ENCODE measurements around the gene MYADML2.
A peak's percentile ranks its signal among the peaks of the same experiment; 100 is the strongest.

MYADML2 gene

DNA sequence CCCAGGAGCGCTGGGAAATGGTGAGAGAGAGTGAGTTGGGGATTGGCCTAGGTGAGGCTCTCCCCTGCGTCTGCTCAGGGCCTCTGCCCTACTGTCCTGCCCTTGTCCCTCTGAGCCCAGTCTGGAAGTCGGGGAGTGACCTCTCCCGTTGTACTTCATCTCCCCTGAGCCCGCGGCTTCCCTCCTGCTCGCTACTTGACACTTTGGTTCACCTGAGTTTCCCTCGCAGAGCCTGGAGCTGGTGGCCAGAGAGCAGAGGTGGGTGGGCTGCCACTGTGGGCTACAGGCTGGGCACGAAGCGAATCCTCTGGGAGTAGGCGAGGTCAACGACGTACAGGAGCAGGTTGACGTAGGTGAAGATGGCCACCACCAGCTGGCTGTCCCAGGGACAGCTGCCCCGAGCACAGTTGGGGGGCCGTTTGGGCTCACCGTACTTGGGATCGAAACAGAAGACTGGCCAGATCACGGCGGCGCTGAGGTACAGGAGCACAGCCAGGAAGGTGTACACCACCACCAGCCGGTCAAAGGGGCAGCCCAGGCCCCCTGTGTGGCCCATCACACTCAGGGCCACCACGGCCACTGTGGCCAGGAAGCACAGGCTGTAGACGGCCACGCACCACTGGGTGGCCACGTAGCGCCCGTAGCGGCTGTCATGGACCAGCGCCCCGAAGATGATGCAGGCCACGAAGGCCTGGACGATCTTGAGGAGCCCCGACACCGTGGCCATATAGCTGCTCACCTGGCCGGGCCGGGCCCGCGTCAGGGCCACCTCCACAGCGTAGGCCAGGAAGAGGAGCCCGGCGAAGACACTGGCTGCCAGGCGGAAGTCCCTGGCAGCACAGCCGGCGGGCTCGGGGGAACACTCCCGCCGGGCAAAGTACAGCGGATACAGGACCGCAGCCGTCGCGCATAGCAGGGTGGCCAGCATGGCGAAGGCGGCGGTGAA, 6.2 kb downstream of the MYADML2 start:
- no peak for DNase-seq (ENCODE audit: low read depth in 2 of 2, low spot score in 1 of 2)

DNA sequence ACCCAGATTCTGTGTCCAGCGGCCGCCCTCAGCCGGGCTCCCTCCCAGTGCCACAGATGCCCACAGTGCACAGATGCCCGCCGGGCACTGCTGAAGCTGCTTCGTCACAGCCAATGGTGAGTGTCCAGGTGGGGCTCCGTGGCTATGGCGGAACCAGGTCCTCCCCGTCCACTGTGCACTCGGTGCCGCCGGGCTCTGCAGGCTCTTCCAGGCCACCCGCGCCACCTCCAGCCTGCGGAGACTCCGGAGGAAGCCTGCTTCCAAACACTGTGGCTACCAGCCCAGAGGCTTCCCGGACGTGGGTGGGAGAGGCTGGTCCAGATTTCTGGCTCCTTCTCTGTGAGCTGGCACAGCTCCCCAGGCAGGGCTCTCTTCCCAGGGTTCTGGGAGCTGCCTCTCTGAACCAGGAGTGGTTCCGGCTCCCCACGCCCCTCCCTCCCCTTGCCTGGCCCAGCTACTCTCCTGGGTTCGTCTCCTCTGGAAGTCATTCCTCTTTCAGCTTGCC, 7.1 kb downstream of the MYADML2 start:
- DNase-seq (ENCODE audit: low read depth in 2 of 2, low spot score in 1 of 2) = no peak

DNA sequence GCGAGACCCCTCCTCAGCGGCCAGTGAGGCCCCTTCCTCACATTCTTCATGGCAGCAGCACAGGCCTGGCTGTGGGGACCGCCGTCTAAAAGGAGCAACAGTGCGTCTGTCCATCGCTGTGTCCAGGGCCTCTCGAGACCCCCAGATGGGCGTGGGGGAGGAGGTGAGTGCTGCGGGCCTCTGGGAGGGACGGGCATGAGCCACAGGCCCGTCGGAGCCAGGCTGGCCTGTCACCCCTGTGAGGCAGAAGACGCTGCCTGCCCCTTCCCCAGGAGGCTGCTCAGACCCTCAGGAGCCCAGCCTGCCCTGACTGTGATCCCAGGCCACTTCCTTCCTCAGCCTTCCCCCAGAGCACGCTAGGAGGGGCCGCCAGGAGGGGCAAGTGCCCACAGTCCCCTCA, 7.8 kb downstream of the MYADML2 start:
- DNase-seq (ENCODE audit: low read depth in 2 of 2, low spot score in 1 of 2) = no peak

DNA sequence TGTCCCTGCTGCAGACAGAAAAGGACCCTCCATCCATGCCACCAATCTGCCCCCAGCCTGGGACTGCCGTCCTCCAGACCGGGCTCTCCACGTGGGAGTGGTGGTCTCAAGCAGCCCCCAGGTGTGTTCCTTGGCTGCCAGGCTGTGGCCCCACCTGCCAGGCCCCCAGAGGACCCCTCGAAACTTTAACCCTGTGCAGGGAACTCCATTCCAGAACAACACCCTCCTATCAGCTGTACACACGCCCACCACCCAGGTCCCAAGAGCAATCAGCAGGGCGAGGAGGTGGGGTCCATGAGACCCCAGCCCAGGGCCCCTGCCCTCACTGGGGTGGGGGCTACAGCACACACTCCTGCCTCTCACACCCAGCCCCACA, 11.3 kb downstream of the MYADML2 start:
- no peak for DNase-seq (ENCODE audit: low read depth in 2 of 2, low spot score in 1 of 2)

DNA sequence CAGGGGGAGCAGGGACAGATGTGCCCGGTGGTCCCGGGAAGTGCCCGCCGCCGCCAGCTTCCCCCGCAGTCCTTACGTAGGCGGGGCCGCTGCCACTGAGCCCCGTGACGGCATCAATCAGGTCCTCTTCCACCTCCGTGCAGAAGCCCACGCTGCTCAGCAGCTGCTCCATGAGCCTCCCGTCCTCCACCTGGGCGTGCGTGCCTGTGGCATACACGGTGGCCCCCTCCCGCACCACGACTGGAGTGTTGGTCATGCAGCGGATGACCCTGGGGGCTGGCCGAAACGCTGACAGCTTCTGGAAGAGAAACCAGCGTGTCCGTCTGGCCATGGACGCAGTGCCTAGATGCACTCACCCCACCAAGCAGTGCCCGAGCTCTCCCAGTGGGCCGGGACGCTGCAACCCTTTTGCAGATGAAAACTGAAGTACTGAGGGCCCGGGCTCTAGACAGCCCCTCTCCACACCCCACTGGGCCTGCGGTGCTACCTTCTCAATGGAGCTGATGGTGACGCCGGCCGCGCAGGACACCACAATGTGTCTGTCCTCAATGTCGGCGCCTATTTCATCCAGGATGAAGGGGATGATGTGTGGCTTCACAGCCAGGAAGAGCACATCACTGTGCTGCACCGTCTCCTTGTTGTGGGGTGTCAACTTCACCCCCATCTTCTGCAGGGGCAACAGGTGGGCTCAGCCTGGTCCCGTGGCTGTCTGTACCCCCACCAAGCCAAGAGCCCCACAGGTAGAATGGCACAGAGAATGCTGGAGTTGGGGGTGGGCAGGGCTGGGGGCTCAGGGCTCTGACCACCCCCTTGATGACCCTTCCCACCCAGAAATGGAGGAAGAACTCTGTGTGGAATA, 12.0 kb downstream of the MYADML2 start:
- no peak for DNase-seq (ENCODE audit: low read depth in 2 of 2, low spot score in 1 of 2)

DNA sequence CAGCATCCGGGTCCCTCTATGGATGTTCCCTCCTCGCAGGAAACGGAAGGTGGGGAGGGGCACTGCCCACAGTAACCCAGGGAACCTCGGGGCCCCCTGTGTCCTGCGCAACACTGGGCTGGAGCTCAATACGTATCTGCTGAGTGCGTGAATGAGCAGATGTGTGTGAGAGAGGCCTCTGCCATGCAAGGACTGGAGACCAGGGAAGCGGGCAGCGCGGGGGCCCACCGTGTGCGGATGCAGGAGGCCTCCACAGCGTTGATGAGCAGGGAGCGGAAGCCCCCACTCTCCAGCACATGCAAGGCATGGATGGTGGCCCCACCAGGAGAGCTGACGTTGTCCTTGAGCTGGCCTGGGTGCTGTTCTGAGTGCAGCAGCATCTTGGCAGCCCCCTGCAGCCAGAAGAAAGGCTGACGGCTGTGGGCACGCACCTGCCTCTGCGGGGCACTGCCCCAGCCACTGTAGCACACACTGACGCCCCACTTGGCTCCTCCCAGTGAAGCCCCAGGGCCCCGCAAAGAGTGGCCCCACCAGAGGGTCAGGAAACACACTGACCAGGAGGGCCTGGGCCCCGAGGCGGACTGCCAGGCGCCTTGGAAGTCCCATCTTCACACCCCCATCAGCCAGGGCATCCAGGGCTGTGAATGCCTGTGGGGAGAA, 12.8 kb downstream of the MYADML2 start:
- no peak for DNase-seq (ENCODE audit: low read depth in 2 of 2, low spot score in 1 of 2)

DNA sequence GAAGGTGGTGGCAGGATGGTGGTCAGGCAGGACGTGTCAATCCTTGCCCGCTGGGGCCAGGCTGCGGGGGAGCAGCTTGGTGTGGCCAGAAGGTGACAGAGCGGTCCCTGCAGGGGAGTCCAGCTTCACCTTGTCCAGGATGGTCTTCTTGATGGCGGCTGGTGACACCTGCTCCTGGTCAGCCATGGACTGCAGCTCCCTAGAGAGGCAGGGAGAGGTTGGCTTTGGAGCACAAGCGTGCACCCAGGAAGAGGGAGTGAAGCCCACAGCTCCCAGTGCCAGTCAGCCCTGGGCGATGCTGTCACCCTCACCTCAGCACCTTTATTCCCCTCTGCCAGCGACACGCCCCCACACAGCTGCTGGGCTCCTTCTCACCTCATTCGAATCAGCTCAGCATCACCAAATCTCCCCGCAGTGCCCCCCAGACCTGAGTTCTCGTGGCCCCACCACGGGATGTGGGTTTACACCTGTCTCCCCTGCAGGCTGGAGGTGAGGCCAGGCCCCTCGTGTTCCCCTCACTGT, 13.8 kb downstream of the MYADML2 start:
- DNase-seq (ENCODE audit: low read depth in 2 of 2, low spot score in 1 of 2) = no peak

DNA sequence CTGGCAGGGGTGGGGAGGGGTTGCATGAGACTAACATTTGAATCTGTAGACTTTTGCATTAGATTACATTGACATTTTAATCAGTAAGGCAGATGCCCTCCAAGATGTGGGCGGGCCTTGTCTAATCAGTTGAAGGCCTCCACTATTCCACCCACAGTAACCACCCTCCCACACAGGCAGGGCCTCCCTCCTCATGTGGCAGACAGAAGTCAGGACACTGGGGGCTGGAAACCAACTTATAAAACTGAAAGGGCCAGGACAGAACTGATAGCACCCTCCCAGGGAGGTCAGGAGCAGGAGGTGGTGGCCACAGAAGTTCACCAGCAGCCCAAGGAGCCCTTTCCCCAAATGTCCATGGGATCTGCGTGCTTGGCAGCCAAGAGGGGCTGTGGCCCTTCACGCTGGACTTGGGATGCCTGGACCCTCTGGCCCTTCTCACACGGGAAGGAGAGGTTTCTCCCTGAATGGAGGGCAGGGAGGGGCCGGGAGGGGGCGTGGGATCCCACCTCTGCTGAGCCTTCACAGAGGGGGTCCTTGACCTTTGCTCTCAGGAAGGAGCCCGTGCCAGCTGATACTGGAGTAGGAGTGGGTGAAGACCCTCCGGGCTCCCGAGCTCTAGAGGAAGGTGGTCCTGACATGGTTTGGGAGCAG, 14.6 kb downstream of the MYADML2 start:
- DNase-seq (ENCODE audit: low read depth in 2 of 2, low spot score in 1 of 2) = no peak

DNA sequence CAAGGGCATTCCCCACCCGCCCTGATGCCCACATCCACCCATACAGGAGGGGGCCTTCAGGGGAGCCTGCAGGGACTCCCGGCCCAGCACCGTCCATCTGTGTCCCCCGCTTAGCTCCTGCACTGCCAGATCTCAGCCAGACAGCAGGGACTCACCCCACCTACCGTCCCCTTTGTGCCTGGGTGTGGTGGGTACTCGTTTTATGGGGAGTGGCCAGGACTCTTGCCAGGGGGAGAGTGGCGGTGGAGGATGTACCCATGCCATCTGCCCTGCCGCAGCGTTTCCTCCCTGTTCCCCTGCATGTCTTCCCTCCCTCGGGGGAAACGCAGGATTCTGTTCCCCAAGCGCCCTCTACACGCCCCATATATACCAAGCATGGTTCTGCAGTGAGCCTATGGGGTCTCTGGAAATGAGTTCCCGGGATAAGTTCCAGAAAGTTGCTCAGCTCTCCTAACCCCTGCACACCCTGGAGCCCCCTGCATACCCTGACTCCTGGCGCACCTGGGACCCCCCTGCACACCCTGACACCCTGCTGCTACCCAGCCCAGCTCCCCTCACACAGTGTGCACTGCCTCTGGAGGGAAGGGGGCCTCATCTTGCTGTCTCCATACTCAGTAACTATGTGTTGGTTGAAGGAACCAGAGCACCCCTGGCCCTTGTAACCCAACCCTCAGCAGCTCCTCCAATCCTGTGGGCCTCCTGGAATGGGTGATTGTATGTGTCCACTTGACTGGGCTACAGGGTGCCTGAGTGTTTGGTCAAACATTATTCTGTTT, 15.3 kb downstream of the MYADML2 start:
- DNase-seq (ENCODE audit: low read depth in 2 of 2, low spot score in 1 of 2) = no peak

DNA sequence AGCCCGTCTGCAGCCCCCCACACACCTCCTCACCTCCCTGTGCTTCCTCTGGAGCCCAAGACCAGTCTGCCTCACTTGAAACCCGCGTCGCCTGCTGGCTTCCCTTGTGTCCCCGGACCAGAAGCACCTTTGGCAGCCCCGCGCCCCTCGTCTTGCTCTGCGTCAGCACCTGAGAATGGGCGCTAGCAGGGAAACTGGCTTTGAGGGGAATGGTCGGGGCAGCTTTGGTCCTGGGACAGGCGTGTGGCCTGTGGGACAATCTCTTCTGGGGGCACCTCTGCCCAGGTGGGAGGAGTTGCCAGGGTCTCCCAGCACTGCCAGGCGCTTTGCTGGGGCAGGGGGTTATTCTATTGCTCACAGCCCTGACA, 15.9 kb downstream of the MYADML2 start:
- no peak for DNase-seq (ENCODE audit: low read depth in 2 of 2, low spot score in 1 of 2)

DNA sequence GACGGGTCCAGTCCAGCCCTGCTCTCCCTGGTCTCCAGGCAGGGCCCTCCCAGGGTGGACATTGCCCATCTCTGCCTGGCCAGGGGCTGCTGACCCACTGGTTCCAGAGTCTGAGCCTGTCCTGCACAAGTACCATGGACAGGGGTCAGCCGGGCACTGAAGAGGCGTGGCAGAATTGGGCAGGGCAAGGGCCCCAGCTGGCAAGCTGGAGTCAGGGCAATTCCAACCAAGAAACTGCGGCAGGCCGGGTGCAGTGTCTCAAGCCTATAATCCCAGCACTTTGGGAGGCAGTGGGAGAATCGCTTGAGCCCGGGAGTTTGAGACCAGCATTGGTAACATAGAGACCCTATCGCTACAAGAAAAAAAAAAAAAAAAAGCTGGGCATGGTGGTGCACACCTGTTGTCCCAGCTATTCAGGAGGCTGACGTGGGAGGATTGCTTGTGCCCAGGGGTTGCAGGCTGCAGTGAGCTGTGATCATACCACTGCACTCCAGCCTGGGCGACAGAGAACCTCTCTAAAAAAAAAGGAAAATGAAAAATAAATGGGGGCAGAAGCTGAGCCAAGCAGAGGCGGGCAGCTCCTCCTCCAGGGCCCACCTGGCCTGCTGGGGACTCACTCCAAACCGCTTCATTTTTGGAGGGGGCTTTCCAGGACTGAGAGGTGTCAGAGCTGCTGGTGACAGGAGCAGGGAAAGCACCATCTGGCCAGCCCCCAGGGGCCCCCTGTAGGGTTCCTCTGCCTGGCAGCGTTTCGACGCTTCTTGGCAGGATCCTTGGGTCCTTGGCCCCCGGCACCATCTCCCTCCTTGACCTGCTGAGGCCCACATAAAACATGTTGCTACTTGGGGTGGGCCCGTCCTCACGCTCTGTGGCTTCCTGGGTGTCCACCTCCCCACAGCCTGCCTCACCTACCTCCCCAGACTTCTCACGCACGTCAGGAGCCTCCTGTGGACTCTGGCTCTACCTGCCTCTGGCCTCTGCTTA, 16.6 kb downstream of the MYADML2 start:
- DNase-seq (ENCODE audit: low read depth in 2 of 2, low spot score in 1 of 2) = no peak

DNA sequence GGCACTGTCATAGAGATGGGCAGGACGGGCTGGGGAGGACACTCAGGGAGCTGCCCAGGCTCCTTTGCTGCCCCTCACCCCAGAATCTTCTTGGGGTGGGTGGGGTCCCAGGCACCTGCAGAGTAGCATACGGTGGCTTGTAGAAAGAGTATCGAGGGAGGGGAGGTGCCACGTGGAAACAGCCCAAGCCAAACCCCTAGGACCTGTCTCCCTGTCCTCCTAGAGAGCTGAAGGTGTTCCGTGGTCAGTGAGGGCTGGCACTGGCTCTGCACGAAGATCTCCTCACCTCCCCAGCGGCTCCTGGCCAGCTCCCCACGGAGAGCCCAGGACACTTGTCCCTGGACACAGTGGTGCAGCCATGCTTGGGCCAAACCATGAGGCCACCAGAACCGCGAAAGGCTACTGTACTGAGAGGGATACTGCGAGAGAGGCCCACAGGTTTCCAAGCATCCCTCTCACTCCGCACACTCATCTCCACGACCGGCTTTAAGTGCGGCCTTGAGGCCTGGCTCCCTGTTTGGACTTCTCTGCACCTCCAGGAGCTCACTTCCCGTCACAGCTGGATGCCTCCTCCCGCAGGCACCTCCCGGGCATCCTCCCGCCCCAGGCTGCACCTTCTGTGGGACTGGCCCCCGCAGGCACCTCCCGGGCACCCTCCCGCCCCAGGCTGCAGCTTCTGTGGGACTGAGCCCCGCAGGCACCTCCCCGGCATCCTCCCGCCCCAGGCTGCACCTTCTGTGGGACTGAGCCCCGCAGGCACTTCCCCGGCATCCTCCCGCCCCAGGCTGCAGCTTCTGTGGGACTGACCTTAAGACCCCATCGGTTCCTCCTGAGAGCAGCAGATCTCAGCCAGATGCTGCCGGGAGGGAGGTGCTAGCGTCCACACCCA, 17.5 kb downstream of the MYADML2 start:
- no peak for DNase-seq (ENCODE audit: low read depth in 2 of 2, low spot score in 1 of 2)

DNA sequence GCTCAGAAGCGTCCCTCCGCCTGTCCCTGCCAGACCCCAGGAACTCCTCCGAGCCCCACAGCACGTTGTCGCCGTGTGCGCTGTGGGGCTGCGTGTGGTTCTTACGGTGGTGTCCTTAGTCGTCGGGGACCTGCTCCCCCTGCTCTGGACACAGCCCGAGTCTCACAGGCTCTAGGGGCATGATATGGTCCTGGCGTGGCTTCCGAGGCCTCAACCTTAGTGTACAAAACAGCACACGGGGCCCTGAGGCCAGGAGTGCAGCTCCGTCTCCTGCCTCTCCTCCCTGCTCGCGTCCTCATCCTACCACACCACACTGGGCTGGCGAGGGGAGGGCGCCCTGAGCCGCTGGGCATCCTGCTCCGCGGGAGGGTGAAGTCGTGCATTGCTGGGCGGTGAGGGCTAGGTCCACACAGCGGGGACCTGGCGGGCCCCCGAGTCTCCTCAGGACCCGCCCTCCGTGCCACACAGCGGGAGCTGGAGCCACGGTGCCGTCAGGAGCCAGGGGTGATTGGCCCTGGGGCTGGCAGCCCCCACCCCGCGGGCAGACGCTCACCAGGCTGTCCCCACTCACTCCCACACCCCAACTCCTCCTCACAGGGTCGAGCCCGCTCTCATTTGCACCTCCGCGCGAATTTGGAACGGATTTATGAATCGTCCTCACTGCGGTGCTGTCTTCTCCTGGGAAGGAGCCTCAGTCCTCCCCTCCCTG, 18.3 kb downstream of the MYADML2 start:
- no peak for DNase-seq (ENCODE audit: low read depth in 2 of 2, low spot score in 1 of 2)

DNA sequence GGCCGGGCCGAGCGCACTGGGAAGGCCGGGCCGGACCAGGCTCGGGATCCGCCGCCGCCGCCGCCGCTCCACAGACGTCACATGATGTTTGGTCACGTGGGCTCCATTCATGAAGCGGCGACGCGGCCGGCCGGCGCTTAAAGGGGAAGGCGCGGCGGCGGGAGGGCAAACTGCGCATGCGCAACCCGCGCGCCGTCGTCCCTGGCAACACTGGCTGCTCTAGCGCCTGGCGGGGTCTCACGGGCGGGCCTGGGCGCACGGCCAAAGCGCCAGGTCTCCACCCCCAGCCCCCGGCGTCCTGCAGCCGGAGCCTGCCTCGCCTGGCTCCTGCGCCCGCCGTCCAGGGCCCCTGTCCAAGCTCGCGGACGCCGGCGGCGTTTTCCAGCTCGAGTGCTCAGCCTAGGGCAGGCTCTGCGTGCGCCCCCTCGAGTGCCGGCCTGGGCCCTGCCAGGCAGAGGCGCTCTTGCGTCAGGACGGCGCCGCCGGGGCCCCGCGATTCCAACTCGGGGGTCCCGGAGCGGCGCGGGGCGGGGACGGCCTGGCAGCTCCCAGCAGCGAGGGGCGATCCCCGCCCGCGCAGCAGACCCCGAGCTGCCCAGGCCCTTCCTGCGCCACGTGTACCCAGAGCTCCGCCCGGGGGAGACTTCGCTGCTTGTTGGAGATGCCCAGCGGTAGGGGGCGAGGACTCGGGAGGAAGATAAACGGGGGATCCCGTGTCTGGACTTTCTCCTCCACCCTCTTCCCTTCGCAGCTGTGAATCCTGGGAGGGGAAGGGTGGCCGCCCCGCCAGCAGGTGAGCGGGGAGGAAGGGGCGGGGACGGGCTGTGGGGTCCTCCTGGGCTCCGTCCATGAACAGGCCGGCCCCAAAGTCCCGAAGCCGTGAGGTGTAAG, 19.1 kb downstream of the MYADML2 start, which contains the start of gene MAFG:
MAFG (minus strand) TSS at position 83 of the 891 bp plus-strand sequence. CDS start 4,550 bp downstream, outside the sequence.
- DNase-seq (ENCODE audit: low read depth in 2 of 2, low spot score in 1 of 2) = peak; percentile 75 to 76

DNA sequence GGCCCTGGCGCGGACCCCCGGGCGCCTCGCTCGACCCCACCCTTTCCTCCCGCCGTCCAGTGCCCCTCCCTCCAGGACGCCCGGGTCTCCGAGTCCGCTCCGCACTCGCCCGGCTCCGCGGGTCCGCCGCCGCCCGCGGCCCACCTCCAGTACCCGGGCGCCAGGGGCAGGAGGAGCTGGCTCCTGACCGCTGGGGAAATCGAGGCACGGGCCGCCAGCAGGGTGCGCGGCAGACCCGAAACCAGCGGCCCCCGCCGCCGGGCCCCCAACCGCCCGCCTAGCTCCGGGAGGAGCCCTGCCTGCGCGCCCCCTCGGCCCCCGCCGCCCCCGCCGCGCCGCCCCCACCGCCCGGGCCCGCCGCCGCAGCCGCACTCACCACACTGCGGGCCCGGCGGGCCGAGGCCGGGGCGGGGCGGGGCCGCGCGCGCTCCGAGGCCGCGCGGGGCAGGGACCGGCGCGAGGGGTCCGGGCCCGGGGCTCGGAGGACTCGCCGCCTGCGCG, 19.8 kb downstream of the MYADML2 start:
- DNase-seq (ENCODE audit: low read depth in 2 of 2, low spot score in 1 of 2) = no peak

All from stimulated activated CD8-positive, alpha-beta memory T cell treated with anti-CD3 and anti-CD28 coated beads, Interleukin-4, amount 100 ng/mL, for 4 hours (primary cell).